Heart left ventricle (tissue), 16 donors: ENCODE measurements around the gene FBH1. TPM values are rescaled to one million over a fixed set of nuclear protein-coding genes. Genes with fewer than 3 reads are reported as not detected.

Source experiments
- ATAC-seq, 4 donors: fragments of 200-7000 bp; cut with Tn5 transposase; one replicate each; pipeline ENCODE4 v1.9.1; 2020 to 2022; ENCODE audit warnings: moderate library complexity in 4 of 4, mild to moderate bottlenecking in 3 of 4, moderate number of reproducible peaks in 1 of 4
- DNase-seq, 5 donors: peaks; one replicate each; pipeline ENCODE4 v3.0.0-alpha.2; 2020
- H3K27ac ChIP-seq, 12 donors: fragments of 200-600 bp; sonication (generic) in 4 of 12; one replicate each; pipeline versions ENCODE4 v1.5.0 to v1.8.0; 2016 to 2022; ENCODE audit warnings: mild to moderate bottlenecking in 2 of 12
- H3K27me3 ChIP-seq, 9 donors: fragments of 200-600 bp; sonication (generic) in 2 of 9; one replicate each; pipeline versions ENCODE4 v1.5.1 to v1.8.0; 2016 to 2022; ENCODE audit warnings: mild to moderate bottlenecking in 3 of 9
- H3K36me3 ChIP-seq, 9 donors: fragments of 200-600 bp; sonication (generic) in 2 of 9; one replicate each; pipeline versions ENCODE4 v1.5.0 to v1.8.0; 2018 to 2022; ENCODE audit warnings: mild to moderate bottlenecking in 2 of 9
- H3K4me1 ChIP-seq, 12 donors: fragments of 200-600 bp; sonication (generic) in 4 of 12; one replicate each; pipeline versions ENCODE4 v1.5.0 to v1.8.0; 2016 to 2022; ENCODE audit warnings: mild to moderate bottlenecking in 3 of 12
- H3K4me3 ChIP-seq, 12 donors: fragments of 200-600 bp; sonication (generic) in 4 of 12; one replicate each; pipeline versions ENCODE4 v1.5.0 to v1.8.0; 2017 to 2022; ENCODE audit warnings: mild to moderate bottlenecking in 9 of 12, moderate library complexity in 4 of 12
- H3K9me3 ChIP-seq, 12 donors: fragments of 200-600 bp; sonication (generic) in 4 of 12; one replicate each; pipeline versions ENCODE4 v1.5.0 to v1.8.0; 2016 to 2022; ENCODE audit warnings: mild to moderate bottlenecking in 1 of 12
- POLR2A ChIP-seq, 2 donors: fragments of 450-650 bp; IDR thresholded peaks; one replicate each; pipeline ENCODE4 v1.6.1; 2017; ENCODE audit warnings: antibody characterized with exemption in 2 of 2, mild to moderate bottlenecking in 2 of 2, moderate library complexity in 2 of 2
- WGBS, 4 donors: extraction: QIAGEN DNeasy Blood & Tissue Kit in 2 of 4; methylation state at CpG; one replicate each; pipeline versions ENCODE4 v1.1.5 to v1.1.7; 2013 to 2018; 5-methylcytosine and 5-hydroxymethylcytosine counted together
- intact Hi-C, 10 donors: fragments of 100-400 bp; cut with DNase I; formaldehyde crosslinking; loops; one replicate each; pipeline versions ENCODE4 v1.11.1 to v1.14.2; 2022
- polyA plus RNA-seq, 2 donors: library from polyadenylated mRNA; stranded (reverse); fragments of 200-250 nt; gene quantifications; one replicate each; pipeline ENCODE4 v1.2.3, GENCODE V29; 2013
- total RNA-seq, 9 donors: library from RNA; depleted of rRNA in 2 of 9; stranded (reverse); fragments of >200 nt in 2 of 9; fragmentation: NEBNext Ultra II Directional in 3 of 9; extraction: Animal tissue kit (Norgen Biotek cat#: 25700) in 3 of 9; gene quantifications; one replicate each; pipeline versions ENCODE4 v1.1.0 to v1.2.4, GENCODE V29; 2016 to 2023
- TF ChIP-seq, protein P1 (sequence below), 12 donors: fragments of 200-600 bp; sonication (generic) in 4 of 12; IDR thresholded peaks; one replicate each; pipeline versions ENCODE4 v1.5.0 to v1.8.0; 2018 to 2022; ENCODE audit warnings: antibody characterized with exemption in 12 of 12, mild to moderate bottlenecking in 5 of 12
- donor health status: ischemic (EF 13 %, LVEDD 7.1; RV severe dilation, severe dysfunction).
- donor health status: healthy with polysubstance abuse.
- donor health status: DM: no; HTN: yes; CAD: no.
- donor health status: DM: no; HTN: no; CAD: no.
- donor health status: ischemic (EF 25% LVEDD 6.9; RV normal size, moderate dysfunction).
- donor health status: ischemic (EF 25% LVEDD 5.7; RV mildly dilated, moderate dysfunction).
- donor health status: healthy.
- donor health status: DM: yes; HTN: yes; CAD: no.
- donor health status: ischemic (EF 35%, LVEDD 5.7; RV mildly dilated, moderate dysfunction).
- donor health status: nonischemic (EF 11% LVEDD 7.7; RV severe dilation, severe dysfunction).
- donor health status: DM: yes; HTN: yes; CAD: no.
- donor health status: PGD.
- donor health status: ischemic (EF 29% LVEDD 5.4; RV normal size, mild dysfunction).
- donor health status: nonischemic (EF 23%, LVEDD 6.1; RV moderate dilation, normal function).

Gene FBH1
- total and polyA plus RNA-seq, 11 donors: 57.4 to 111 (median 83.5) TPM

GRCh38 chr10:5897504-5897903 lies 7.5 kb downstream of the FBH1 start:
- peak in 1 of 4 donors; percentile 29 for ATAC-seq
- H3K4me1 ChIP-seq: peaks cover 2 to 56% (median 37%) of the 10 kb centered on the region in 12 donors
- H3K36me3 ChIP-seq: peaks cover 0 to 50% (median 25%) of the 10 kb centered on the region in 9 donors

GRCh38 chr10:5898163-5898562 lies 8.1 kb downstream of the FBH1 start:
- 92 to 98% (median 96%) methylated on average over 7 of the region's 7 CpGs for WGBS, 4 donors
- peaks cover under 1 to 54% (median 32%) of the 10 kb centered on the region in 12 donors for H3K4me1 ChIP-seq
- peak overlapping the region in 1 of 12 donors; percentile 44 for H3K27ac ChIP-seq
- peaks cover 0 to 9% (median 3%) of the 10 kb centered on the region in 12 donors for H3K9me3 ChIP-seq
- DNase-seq (no peak), ATAC-seq (no peak)
- no peaks in the 10 kb centered on the region for H3K27me3 ChIP-seq
- TF ChIP-seq, protein P1, sequence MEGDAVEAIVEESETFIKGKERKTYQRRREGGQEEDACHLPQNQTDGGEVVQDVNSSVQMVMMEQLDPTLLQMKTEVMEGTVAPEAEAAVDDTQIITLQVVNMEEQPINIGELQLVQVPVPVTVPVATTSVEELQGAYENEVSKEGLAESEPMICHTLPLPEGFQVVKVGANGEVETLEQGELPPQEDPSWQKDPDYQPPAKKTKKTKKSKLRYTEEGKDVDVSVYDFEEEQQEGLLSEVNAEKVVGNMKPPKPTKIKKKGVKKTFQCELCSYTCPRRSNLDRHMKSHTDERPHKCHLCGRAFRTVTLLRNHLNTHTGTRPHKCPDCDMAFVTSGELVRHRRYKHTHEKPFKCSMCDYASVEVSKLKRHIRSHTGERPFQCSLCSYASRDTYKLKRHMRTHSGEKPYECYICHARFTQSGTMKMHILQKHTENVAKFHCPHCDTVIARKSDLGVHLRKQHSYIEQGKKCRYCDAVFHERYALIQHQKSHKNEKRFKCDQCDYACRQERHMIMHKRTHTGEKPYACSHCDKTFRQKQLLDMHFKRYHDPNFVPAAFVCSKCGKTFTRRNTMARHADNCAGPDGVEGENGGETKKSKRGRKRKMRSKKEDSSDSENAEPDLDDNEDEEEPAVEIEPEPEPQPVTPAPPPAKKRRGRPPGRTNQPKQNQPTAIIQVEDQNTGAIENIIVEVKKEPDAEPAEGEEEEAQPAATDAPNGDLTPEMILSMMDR (IDR thresholded peaks at IDR 0.05): no peak
- no peak for TF ChIP-seq POLR2A (IDR thresholded peaks at IDR 0.05)
- peaks cover 0 to 50% (median 25%) of the 10 kb centered on the region in 9 donors for H3K36me3 ChIP-seq
- H3K4me3 ChIP-seq: no peak overlapping the region
- intact Hi-C loops: loop anchor here in 1 of 10 donors (10.0 kb wide), 1 partner anchor 187 kb away; the partner anchor contains the start of gene RBM17

More at GRCh38 chr10:5897504-5897903, 7.5 kb downstream of the FBH1 start:
- Histone ChIP-seq H3K9me3 (peaks cover 0 to 9% (median 3%) of the 10 kb centered on the region in 12 donors), H3K4me3 (no peak overlapping the region), H3K27ac (peak overlapping the region in 2 of 12 donors; percentile 44 to 55), H3K27me3 (no peaks in the 10 kb centered on the region)
- intact Hi-C loops: loop anchor here in 1 of 10 donors (10.0 kb wide), 1 partner anchor 187 kb away; the partner anchor contains the start of gene RBM17
- TF ChIP-seq, protein P1 (IDR thresholded peaks at IDR 0.05): no peak
- no peak for TF ChIP-seq POLR2A (IDR thresholded peaks at IDR 0.05)
- WGBS, 4 donors: 67 to 82% (median 79%) methylated on average over 8 of the region's 8 CpGs
- DNase-seq: no peak

GRCh38 chr10:5900247-5900646 lies 10.2 kb downstream of the FBH1 start:
- H3K4me3 ChIP-seq: no peak overlapping the region
- peaks cover 0 to 9% (median 3%) of the 10 kb centered on the region in 12 donors for H3K9me3 ChIP-seq
- peaks cover under 1 to 44% (median 16%) of the 10 kb centered on the region in 12 donors for H3K4me1 ChIP-seq
- H3K36me3 ChIP-seq: peaks cover 0 to 42% (median 10%) of the 10 kb centered on the region in 9 donors
- intact Hi-C loops: no loop called here
- 90 to 94% (median 94%) methylated on average over 13 of the region's 13 CpGs for WGBS, 4 donors
- H3K27me3 ChIP-seq: no peaks in the 10 kb centered on the region
- ATAC-seq: no peak
- H3K27ac ChIP-seq: no peak overlapping the region
- no peak for DNase-seq
- TF ChIP-seq, protein P1 (IDR thresholded peaks at IDR 0.05): no peak
- no peak for TF ChIP-seq POLR2A (IDR thresholded peaks at IDR 0.05)

DNA sequence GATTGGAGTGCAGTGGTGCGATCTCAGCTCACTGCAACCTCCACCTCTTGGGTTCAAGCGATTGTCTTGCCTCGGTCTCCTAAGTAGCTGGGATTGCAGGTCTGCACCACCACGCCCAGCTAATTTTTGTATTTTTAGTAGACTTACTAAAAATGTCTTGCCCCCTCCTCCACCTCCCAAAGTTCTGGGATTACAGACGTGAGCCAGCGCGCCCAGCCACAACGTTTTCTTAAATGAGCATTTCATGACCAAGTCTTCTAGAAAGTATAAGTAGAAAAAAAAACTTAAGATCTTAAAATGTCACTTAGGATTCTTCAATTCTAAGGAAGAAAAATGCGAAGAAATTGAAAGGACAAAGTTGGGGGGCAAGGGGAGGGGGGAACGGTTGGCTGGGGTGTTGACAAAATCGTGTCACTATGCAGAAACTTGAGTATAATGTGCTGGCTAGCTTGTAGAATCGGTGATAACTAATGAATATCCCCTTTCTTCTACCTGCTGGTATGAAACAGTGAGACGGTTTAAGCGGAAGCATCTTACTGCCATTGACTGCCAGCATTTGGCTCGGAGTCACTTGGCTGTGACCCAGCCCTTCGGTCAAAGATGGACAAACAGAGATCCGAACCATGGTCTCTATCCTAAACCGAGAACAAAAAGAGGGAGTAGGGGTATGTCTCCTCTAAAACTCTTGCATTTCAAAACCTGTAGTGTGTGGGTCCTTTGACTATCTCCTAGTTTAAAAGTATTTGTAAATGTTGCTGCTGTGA lies 12.7 kb downstream of the FBH1 start:
- peaks cover 0 to 8% (median 3%) of the 10 kb centered on the region in 12 donors for H3K9me3 ChIP-seq
- intact Hi-C loops: no loop called here
- peaks cover 0 to 44% (median 10%) of the 10 kb centered on the region in 9 donors for H3K36me3 ChIP-seq
- ATAC-seq (peak in 1 of 4 donors; percentile 19), DNase-seq (peak in 2 of 5 donors; percentile 44 to 48)
- no peak overlapping the region for H3K4me3 ChIP-seq
- no peak overlapping the region for H3K27ac ChIP-seq
- H3K27me3 ChIP-seq: no peaks in the 10 kb centered on the region
- TF ChIP-seq, protein P1 (IDR thresholded peaks at IDR 0.05): no peak
- no peak for TF ChIP-seq POLR2A (IDR thresholded peaks at IDR 0.05)
- peaks cover 0 to 35% (median 14%) of the 10 kb centered on the region in 12 donors for H3K4me1 ChIP-seq
- WGBS, 4 donors: 75 to 78% (median 76%) methylated on average over 18 of the region's 18 CpGs
